Activated CD8-positive, alpha-beta T cell treated with anti-CD3 and anti-CD28 coated beads for 36 hours (primary cell): ENCODE data around the gene SNAI1. TPM values are rescaled to one million over a fixed set of nuclear protein-coding genes. Genes with fewer than 3 reads are reported as not detected.
A peak's percentile ranks its signal among the peaks of the same experiment; 100 is the strongest.

Experiments
- ATAC-seq: fragments of 200-7000 bp; cut with Tn5 transposase; one replicate; pipeline ENCODE4 v1.10.0; 2021; ENCODE audit warnings: mild to moderate bottlenecking, moderate library complexity
- CTCF ChIA-PET: fragments of 350-600 bp; sonication (Branson Sonifier 250); formaldehyde crosslinking; loops from one replicate; lab custom pipeline; 2021; ENCODE audit warnings: antibody characterized with exemption; lab: Charles Lee
- POLR2A ChIA-PET: fragments of 350-600 bp; sonication (Branson Sonifier 250); formaldehyde crosslinking; loops from one replicate; lab custom pipeline; 2021; ENCODE audit warnings: antibody characterized with exemption; lab: Charles Lee
- DNase-seq: peaks from one replicate; pipeline ENCODE4 v3.0.0-alpha.2; 2020
- H3K27ac Mint-ChIP-seq: one replicate; pipeline ENCODE4 v1.8.0; 2021; ENCODE audit warnings: mild to moderate bottlenecking, mixed read lengths
- H3K27me3 Mint-ChIP-seq: one replicate; pipeline ENCODE4 v1.8.0; 2021; ENCODE audit warnings: mixed read lengths
- H3K36me3 Mint-ChIP-seq: one replicate; pipeline ENCODE4 v1.8.0; 2021; ENCODE audit warnings: low read depth, mixed read lengths
- H3K4me1 Mint-ChIP-seq: one replicate; pipeline ENCODE4 v1.8.0; 2021; ENCODE audit warnings: low read depth, mixed read lengths
- H3K4me3 Mint-ChIP-seq: one replicate; pipeline ENCODE4 v1.8.0; 2021; ENCODE audit warnings: mild to moderate bottlenecking, moderate library complexity, mixed read lengths
- H3K9me3 Mint-ChIP-seq: one replicate; pipeline ENCODE4 v1.8.0; 2021; ENCODE audit warnings: mixed read lengths
- intact Hi-C: fragments of 100-400 bp; cut with micrococcal nuclease; formaldehyde crosslinking; loops from one replicate; pipeline ENCODE4 v1.10.0; 2022
- total RNA-seq, 2 experiments: library from RNA; stranded (reverse); gene quantifications; one replicate each; pipeline ENCODE4 v1.2.3, GENCODE V29; 2021
- TF ChIP-seq, protein P1 (sequence below): fragments of 200-600 bp; IDR thresholded peaks from one replicate; pipeline ENCODE4 v1.8.0; 2022; ENCODE audit warnings: antibody characterized with exemption, mild to moderate bottlenecking

Gene SNAI1
- total RNA-seq, 2 experiments from 2014 or later: 0.90 to 1.4 TPM

DNA sequence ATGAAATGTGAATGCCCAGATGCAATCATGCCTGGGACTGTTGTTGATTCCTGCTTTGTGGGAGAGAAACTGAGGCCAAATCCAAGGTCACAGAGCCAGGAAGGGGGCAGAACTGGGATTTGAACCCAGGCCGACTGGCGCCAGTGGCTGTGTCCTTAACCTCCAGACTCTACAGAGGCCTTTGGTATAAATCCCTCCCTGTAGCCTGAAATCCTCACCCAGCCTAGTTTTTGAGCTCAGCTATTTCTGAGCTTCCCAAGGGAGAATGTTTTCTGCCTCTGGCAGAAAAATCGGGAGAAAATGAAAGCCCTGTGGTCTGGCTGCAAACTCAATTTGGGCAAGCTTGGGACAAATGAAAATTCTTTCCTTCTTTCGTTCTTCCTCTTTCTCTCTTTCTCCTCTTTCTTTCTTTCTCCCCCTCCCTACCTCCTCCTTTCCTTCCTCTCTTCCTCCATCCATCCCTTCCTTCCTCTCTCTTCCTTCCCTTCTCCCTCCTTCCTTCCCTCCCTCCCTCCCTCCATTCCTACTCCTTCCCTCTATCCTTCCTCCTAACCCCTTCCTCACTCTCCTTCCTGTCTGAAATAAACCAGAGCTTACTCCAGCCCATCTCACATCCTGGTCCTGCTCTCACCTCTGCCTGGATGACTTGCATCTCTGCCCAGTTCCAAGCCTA lies 34.9 kb downstream of the SNAI1 start:
- no peak for ATAC-seq
- Mint-ChIP-seq H3K27me3 (peaks cover 4% of the 10 kb centered on the region), H3K27ac (no peak overlapping the region), H3K36me3 (no peaks in the 10 kb centered on the region), H3K4me1 (peaks cover 3% of the 10 kb centered on the region), H3K4me3 (no peak overlapping the region), H3K9me3 (no peaks in the 10 kb centered on the region)
- DNase-seq: no peak
- TF ChIP-seq, protein P1, sequence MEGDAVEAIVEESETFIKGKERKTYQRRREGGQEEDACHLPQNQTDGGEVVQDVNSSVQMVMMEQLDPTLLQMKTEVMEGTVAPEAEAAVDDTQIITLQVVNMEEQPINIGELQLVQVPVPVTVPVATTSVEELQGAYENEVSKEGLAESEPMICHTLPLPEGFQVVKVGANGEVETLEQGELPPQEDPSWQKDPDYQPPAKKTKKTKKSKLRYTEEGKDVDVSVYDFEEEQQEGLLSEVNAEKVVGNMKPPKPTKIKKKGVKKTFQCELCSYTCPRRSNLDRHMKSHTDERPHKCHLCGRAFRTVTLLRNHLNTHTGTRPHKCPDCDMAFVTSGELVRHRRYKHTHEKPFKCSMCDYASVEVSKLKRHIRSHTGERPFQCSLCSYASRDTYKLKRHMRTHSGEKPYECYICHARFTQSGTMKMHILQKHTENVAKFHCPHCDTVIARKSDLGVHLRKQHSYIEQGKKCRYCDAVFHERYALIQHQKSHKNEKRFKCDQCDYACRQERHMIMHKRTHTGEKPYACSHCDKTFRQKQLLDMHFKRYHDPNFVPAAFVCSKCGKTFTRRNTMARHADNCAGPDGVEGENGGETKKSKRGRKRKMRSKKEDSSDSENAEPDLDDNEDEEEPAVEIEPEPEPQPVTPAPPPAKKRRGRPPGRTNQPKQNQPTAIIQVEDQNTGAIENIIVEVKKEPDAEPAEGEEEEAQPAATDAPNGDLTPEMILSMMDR: no peak
- ChIA-PET POLR2A (no interaction called here), CTCF (no interaction called here)
- intact Hi-C loops: no loop called here

DNA sequence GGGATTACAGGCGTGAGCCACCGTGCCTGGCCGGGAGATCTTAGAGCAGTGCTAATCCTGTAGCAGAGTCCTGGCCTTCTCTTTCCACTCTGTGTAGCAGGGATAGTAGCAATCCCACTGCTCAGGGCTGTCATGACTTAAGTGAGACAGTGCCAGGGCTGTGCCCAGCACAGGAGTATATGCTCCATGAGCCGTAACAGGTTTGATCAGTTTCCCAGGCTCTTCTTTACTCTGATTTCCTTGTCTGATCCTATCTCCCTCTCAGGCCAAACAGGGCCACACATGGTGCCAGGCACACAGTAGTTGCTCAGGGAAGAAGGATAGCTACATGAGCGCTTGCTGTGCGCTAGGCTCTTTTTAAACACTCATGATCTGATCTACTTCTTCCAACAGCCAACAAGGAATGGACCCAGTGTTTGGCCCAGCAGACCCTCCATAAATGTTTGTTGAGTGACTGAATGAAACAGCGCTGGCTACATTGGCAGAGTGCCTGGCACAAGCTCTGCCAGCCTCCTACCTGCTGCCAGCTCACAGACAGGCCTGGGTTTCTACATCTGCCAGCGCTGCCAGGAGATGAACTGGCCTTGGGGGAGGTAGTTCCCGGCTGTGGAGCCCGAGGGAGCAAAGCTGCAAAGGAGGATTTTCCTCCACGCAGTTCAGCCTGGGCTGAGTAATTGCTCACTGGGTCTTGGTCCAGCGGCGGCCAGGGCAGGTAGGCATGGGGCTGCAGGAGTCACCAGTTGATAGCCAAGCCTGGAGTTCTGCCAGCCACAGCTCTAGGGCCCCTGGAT lies 36.9 kb downstream of the SNAI1 start:
- Mint-ChIP-seq H3K36me3 (no peaks in the 10 kb centered on the region), H3K27ac (no peak overlapping the region), H3K4me1 (no peaks in the 10 kb centered on the region), H3K4me3 (no peak overlapping the region), H3K27me3 (peaks cover 4% of the 10 kb centered on the region), H3K9me3 (no peaks in the 10 kb centered on the region)
- CTCF ChIA-PET: interaction anchor here (1.6 kb wide), 1 partner anchor 51 kb away, joined by 6 read pairs; no protein-coding TSS in a partner anchor
- TF ChIP-seq, protein P1: no peak
- POLR2A ChIA-PET: interaction anchor here (1.0 to 1.3 kb wide), 2 partner anchors 17 to 33 kb away, joined by 3 read pairs; no protein-coding TSS in a partner anchor
- DNase-seq (no peak), ATAC-seq (no peak)
- intact Hi-C loops: no loop called here

DNA sequence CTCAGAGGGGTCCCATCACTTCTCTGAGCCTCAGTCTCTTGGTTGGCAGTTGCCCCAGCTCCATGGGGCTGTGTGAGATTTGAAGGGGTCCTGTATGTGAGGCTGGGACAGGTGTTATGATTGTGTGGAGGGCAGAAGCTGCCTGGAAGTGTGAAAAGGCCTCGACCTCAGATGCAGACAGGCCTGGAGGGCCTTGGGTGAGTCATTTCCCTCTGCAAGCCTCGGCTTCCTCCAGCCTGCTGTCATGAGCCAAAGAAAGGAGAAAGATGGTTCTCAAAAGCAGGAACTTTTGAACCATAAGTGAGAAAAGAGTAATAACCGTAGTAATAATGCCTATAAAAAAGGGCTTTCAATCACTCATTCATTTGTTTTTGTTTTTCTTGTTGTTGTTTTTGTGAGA lies 37.5 kb downstream of the SNAI1 start:
- intact Hi-C loops: no loop called here
- TF ChIP-seq, protein P1: no peak
- ChIA-PET POLR2A (interaction anchor here (1.0 to 1.3 kb wide), 2 partner anchors 17 to 34 kb away, joined by 3 read pairs; no protein-coding TSS in a partner anchor), CTCF (interaction anchor here (1.6 kb wide), 1 partner anchor 51 kb away, joined by 6 read pairs; no protein-coding TSS in a partner anchor)
- Mint-ChIP-seq H3K27me3 (peaks cover 4% of the 10 kb centered on the region), H3K27ac (no peak overlapping the region), H3K4me3 (no peak overlapping the region), H3K9me3 (no peaks in the 10 kb centered on the region), H3K36me3 (no peaks in the 10 kb centered on the region), H3K4me1 (no peaks in the 10 kb centered on the region)
- peak; percentile 37 for DNase-seq
- ATAC-seq: peak; percentile 80

DNA sequence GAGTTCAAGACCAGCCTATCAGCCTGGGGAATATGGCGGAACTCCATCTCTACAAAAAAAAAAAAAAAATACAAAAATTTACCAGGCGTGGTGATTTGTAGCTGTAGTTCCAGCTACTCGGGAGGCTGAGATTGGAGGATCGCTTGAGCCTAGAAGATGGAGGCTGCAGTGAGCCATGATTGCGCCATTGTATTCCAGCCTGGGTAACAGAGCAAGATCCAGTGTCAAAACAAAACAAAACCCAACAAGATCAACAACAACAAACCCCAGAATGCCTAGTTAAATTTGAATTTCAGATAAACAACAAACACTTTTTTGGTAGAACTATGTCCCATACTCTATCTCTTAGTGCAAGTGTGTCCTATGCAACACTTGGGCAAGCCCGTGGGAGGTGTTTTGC lies 39.9 kb downstream of the SNAI1 start:
- TF ChIP-seq, protein P1: no peak
- ATAC-seq (no peak), DNase-seq (no peak)
- Mint-ChIP-seq H3K36me3 (no peaks in the 10 kb centered on the region), H3K4me1 (no peaks in the 10 kb centered on the region), H3K27ac (no peak overlapping the region), H3K9me3 (no peaks in the 10 kb centered on the region), H3K27me3 (no peaks in the 10 kb centered on the region), H3K4me3 (no peak overlapping the region)
- ChIA-PET POLR2A (no interaction called here), CTCF (no interaction called here)
- intact Hi-C loops: no loop called here
